HepG2 (cell line): ENCODE results near the gene ANKRD55. TPM values are rescaled to one million over a fixed set of nuclear protein-coding genes. Genes with fewer than 3 reads are reported as not detected.

Experiments used
- ATAC-seq: fragments of 200-7000 bp; cut with Tn5 transposase; 3 replicates; pipeline ENCODE4 v1.9.1; 2020; ENCODE audit warnings: mild to moderate bottlenecking, moderate library complexity
- BruUV-seq: library from RNA; stranded (reverse); fragments of 400-500 nt; replicated peaks from 2 replicates; lab custom pipeline; 2021; lab: Mats Ljungman, UMichigan
- CTCF ChIA-PET: fragments of 300-600 bp; formaldehyde crosslinking; extraction: SDS; loops from one replicate; lab custom pipeline; 2021; ENCODE audit warnings: low total read pairs, inconsistent platforms, low intra/inter-chr PET ratio; lab: Yijun Ruan, JAX
- POLR2A ChIA-PET: fragments of 350-600 bp; sonication (Branson Sonifier 250); formaldehyde crosslinking; loops from one replicate; lab custom pipeline; 2020; ENCODE audit warnings: antibody characterized with exemption, inconsistent platforms; lab: Yijun Ruan, JAX
- DNase-seq: peaks from one replicate; pipeline ENCODE4 v3.0.0-alpha.2; 2015; ENCODE audit warnings: low spot score
- FAIRE-seq: peaks from 3 replicates; lab custom pipeline; 2011; peaks lifted over from hg19 to GRCh38; lab: Jason Lieb, UNC
- H2AFZ ChIP-seq: one replicate; pipeline ENCODE4 v1.6.1; 2011; ENCODE audit warnings: low read length, inconsistent platforms
- H3K27ac ChIP-seq: fragments of 300-600 bp; 3 replicates; pipeline ENCODE4 v1.8.0; 2011; ENCODE audit warnings: mixed run types, mild to moderate bottlenecking, mixed read lengths, low read length, inconsistent platforms; ENCODE audit not compliant: insufficient read depth; ENCODE audit errors: extremely low read length
- H3K27me3 ChIP-seq, 2 experiments: fragments of 200-600 bp in 1 of 2; 2 replicates in 1 of 2; 3 replicates in 1 of 2; pipeline versions ENCODE4 v1.6.0 to v1.8.0; 2011; ENCODE audit warnings: low read length in 2 of 2, mild to moderate bottlenecking in 2 of 2, moderate library complexity in 2 of 2, inconsistent platforms in 1 of 2; ENCODE audit not compliant: insufficient read depth in 2 of 2, control insufficient read depth in 1 of 2
- H3K36me3 ChIP-seq, 2 experiments: fragments of 200-600 bp in 1 of 2; replicated peaks in 1 of 2; 2 replicates in 1 of 2; 3 replicates in 1 of 2; pipeline versions ENCODE4 v1.5.1 to v1.8.0; 2011; ENCODE audit warnings: low read length in 2 of 2, inconsistent platforms in 1 of 2; ENCODE audit not compliant: insufficient read depth in 2 of 2, control insufficient read depth in 1 of 2
- H3K4me1 ChIP-seq: 2 replicates; pipeline ENCODE4 v1.5.1; 2012; ENCODE audit warnings: low read length, inconsistent platforms; ENCODE audit not compliant: insufficient read depth
- H3K4me2 ChIP-seq: 2 replicates; pipeline ENCODE4 v1.6.0; 2011; ENCODE audit warnings: low read depth, low read length, inconsistent platforms
- H3K4me3 ChIP-seq, 3 experiments: fragments of 200-600 bp in 1 of 3; sonication (generic), shearing (Covaris generic) in 1 of 3; replicated peaks in 1 of 3; 2 replicates each; pipeline ENCODE4 v1.5.1; 2011 to 2016; ENCODE audit warnings: low read length in 3 of 3, inconsistent platforms in 2 of 3, low read depth in 2 of 3, mild to moderate bottlenecking in 2 of 3, control low read depth in 1 of 3, mixed read lengths in 1 of 3; ENCODE audit not compliant: insufficient read depth in 1 of 3
- H3K79me2 ChIP-seq: one replicate; pipeline ENCODE4 v1.6.1; 2011; ENCODE audit warnings: low read length, inconsistent platforms; ENCODE audit not compliant: insufficient read depth
- H3K9ac ChIP-seq: 2 replicates; pipeline ENCODE4 v1.6.0; 2011; ENCODE audit warnings: mild to moderate bottlenecking, low read depth, low read length, inconsistent platforms; ENCODE audit not compliant: insufficient read depth
- H3K9me3 ChIP-seq: 2 replicates; pipeline ENCODE4 v1.5.1; 2012; ENCODE audit warnings: mild to moderate bottlenecking, low read length
- H4K20me1 ChIP-seq: 2 replicates; pipeline ENCODE4 v1.6.0; 2011; ENCODE audit warnings: inconsistent platforms, mild to moderate bottlenecking, low read length, moderate library complexity; ENCODE audit not compliant: insufficient read depth
- ELK4 ChIP-seq: sonication (generic); formaldehyde crosslinking; IDR thresholded peaks from 2 replicates; pipeline ENCODE4 v1.9.0; 2021; ENCODE audit warnings: missing genetic modification reagents, borderline replicate concordance
- FOXM1 ChIP-seq: sonication (generic); formaldehyde crosslinking; IDR thresholded peaks from 2 replicates; pipeline ENCODE4 v1.5.0; 2020; ENCODE audit warnings: missing genetic modification reagents
- GMEB2 ChIP-seq: IDR thresholded peaks from 2 replicates; pipeline ENCODE4 v1.6.1; 2016; ENCODE audit warnings: missing biosample characterization, missing genetic modification reagents, low read depth
- MAFG ChIP-seq: sonication (generic); formaldehyde crosslinking; IDR thresholded peaks from 2 replicates; pipeline ENCODE4 v1.5.1; 2020; ENCODE audit warnings: mild to moderate bottlenecking, missing genetic modification reagents
- MTA1 ChIP-seq: sonication (generic); formaldehyde crosslinking; IDR thresholded peaks from 2 replicates; pipeline ENCODE4 v1.4.0; 2020; ENCODE audit warnings: missing genetic modification reagents, mild to moderate bottlenecking, borderline replicate concordance
- PAF1 ChIP-seq: IDR thresholded peaks from 2 replicates; pipeline ENCODE4 v1.6.1; 2016; ENCODE audit warnings: missing genetic modification reagents, missing compliant biosample characterization
- PREB ChIP-seq: sonication (generic); formaldehyde crosslinking; IDR thresholded peaks from 2 replicates; pipeline ENCODE4 v1.4.0; 2020; ENCODE audit warnings: missing genetic modification reagents
- ZIK1 ChIP-seq: sonication (generic); formaldehyde crosslinking; IDR thresholded peaks from 2 replicates; pipeline ENCODE4 v1.5.0; 2020; ENCODE audit warnings: mild to moderate bottlenecking, low read depth, missing genetic modification reagents, borderline replicate concordance
- ZNF354B ChIP-seq: sonication (generic); formaldehyde crosslinking; IDR thresholded peaks from 2 replicates; pipeline ENCODE4 v1.8.0; 2022; ENCODE audit warnings: mild to moderate bottlenecking, missing genetic modification reagents
- ZNF407 ChIP-seq: sonication (generic); formaldehyde crosslinking; IDR thresholded peaks from one replicate; pipeline ENCODE4 v1.5.1; 2020; ENCODE audit warnings: mild to moderate bottlenecking, missing genetic modification reagents; ENCODE audit errors: not compliant biosample characterization
- ZNF564 ChIP-seq: sonication (generic); formaldehyde crosslinking; IDR thresholded peaks from 2 replicates; pipeline ENCODE4 v1.8.1; 2023; ENCODE audit warnings: mild to moderate bottlenecking, missing genetic modification reagents
- ZNF781 ChIP-seq: sonication (generic); formaldehyde crosslinking; IDR thresholded peaks from 2 replicates; pipeline ENCODE4 v1.5.1; 2020; ENCODE audit warnings: borderline replicate concordance, mild to moderate bottlenecking, missing genetic modification reagents; ENCODE audit errors: not compliant biosample characterization
- ZSCAN31 ChIP-seq: sonication (generic); formaldehyde crosslinking; IDR thresholded peaks from 2 replicates; pipeline ENCODE4 v1.5.0; 2020; ENCODE audit warnings: low read depth, mild to moderate bottlenecking, missing genetic modification reagents
- WGBS: methylation state at CpG from one replicate; pipeline ENCODE4 v1.1.6; 2017; ENCODE audit warnings: low lambda C conversion rate; 5-methylcytosine and 5-hydroxymethylcytosine counted together
- in situ Hi-C: cut with HindIII; loops from 2 replicates; pipeline ENCODE4 v1.10.0; 2017; ENCODE audit warnings: low pct_unique_long_range_greater_than_20kb; ENCODE audit not compliant: extremely low pct_ligation_motif_present
- intact Hi-C: fragments of 100-400 bp; cut with micrococcal nuclease; formaldehyde crosslinking; loops from one replicate; pipeline ENCODE4 v1.10.0; 2022; ENCODE audit not compliant: unreplicated experiment
- polyA plus RNA-seq, 8 experiments: library from polyadenylated mRNA; depleted of rRNA in 3 of 8; stranded (reverse) in 7 of 8; unstranded in 1 of 8; fragments of >200 nt; fragmentation: Illumina TruSeq in 4 of 8; extraction: Trizol in 4 of 8; gene quantifications; 2 replicates each; pipeline versions ENCODE4 v1.2.1 to v1.2.3, GENCODE V29; 2011 to 2016; ENCODE audit warnings: low read depth in 4 of 8, missing spikeins in 1 of 8, mixed read lengths in 1 of 8; ENCODE audit not compliant: insufficient read depth in 1 of 8
- total RNA-seq, 5 experiments: library from RNA; depleted of rRNA; stranded (reverse); fragments of >200 nt; fragmentation: Illumina TruSeq; extraction: Trizol; gene quantifications; 2 replicates each; pipeline ENCODE4 v1.2.3, GENCODE V29; 2016; ENCODE audit warnings: low read depth in 1 of 5

Gene ANKRD55
- total and polyA plus RNA-seq, 2 of the 13 experiments (the other 11 are each of a cell fraction or from before 2014, with no cell fraction given): 0.11 to 0.28 TPM

GRCh38 chr5:56077796-56078233 is 155.3 kb downstream of the ANKRD55 start:
- FAIRE-seq (no peak), ATAC-seq (no peak), DNase-seq (no peak)
- H3K9ac ChIP-seq: no peak overlapping the region
- CTCF ChIA-PET: no interaction called here
- no peaks in the 10 kb centered on the region for H3K27me3 ChIP-seq
- no peak overlapping the region for H2AFZ ChIP-seq
- no peaks in the 10 kb centered on the region for H3K79me2 ChIP-seq
- in situ Hi-C loops (no loop called here), intact Hi-C loops (no loop called here)
- H4K20me1 ChIP-seq: no peaks in the 10 kb centered on the region
- no peaks in the 10 kb centered on the region for H3K36me3 ChIP-seq
- POLR2A ChIA-PET: no interaction called here
- no peak overlapping the region for H3K27ac ChIP-seq
- WGBS: 98% methylated on average over 7 of the region's 7 CpGs
- no TSS peak for BruUV-seq
- H3K4me3 ChIP-seq: no peak overlapping the region
- H3K9me3 ChIP-seq: no peaks in the 10 kb centered on the region
- H3K4me1 ChIP-seq: peaks cover 60% of the 10 kb centered on the region
- H3K4me2 ChIP-seq: no peak overlapping the region
- TF ChIP-seq PREB (CRISPR knock-in tag): no peak
- TF ChIP-seq ZNF354B: no peak
- TF ChIP-seq MAFG: no peak
- TF ChIP-seq ELK4 (CRISPR knock-in tag): no peak
- no peak for TF ChIP-seq PAF1
- TF ChIP-seq ZSCAN31 (CRISPR knock-in tag): no peak
- TF ChIP-seq ZNF407: no peak
- no peak for TF ChIP-seq ZNF564 (CRISPR knock-in tag)
- TF ChIP-seq MTA1: no peak
- no peak for TF ChIP-seq ZIK1 (CRISPR knock-in tag)
- TF ChIP-seq FOXM1: no peak
- TF ChIP-seq ZNF781 (CRISPR knock-in tag): no peak
- TF ChIP-seq GMEB2 (CRISPR knock-in tag): no peak
